Ovary (tissue), 3 donors: ENCODE measurements around the gene SLC35A4.

ENCODE experiments used
- POLR2A ChIP-seq: fragments of 450-650 bp; IDR thresholded peaks from one replicate; pipeline ENCODE4 v1.6.1; 2017; ENCODE audit warnings: antibody characterized with exemption, mild to moderate bottlenecking, moderate library complexity
- TF ChIP-seq, protein P1 (sequence below), 3 donors: fragments of 450-650 bp in 2 of 3; fragments of 200-600 bp in 1 of 3; IDR thresholded peaks; one replicate each; pipeline versions ENCODE4 v1.5.1 to v1.8.0; 2016 to 2022; ENCODE audit warnings: antibody characterized with exemption in 3 of 3, mild to moderate bottlenecking in 1 of 3
- donor health status: DM: no; HTN: no; CAD: no.

DNA sequence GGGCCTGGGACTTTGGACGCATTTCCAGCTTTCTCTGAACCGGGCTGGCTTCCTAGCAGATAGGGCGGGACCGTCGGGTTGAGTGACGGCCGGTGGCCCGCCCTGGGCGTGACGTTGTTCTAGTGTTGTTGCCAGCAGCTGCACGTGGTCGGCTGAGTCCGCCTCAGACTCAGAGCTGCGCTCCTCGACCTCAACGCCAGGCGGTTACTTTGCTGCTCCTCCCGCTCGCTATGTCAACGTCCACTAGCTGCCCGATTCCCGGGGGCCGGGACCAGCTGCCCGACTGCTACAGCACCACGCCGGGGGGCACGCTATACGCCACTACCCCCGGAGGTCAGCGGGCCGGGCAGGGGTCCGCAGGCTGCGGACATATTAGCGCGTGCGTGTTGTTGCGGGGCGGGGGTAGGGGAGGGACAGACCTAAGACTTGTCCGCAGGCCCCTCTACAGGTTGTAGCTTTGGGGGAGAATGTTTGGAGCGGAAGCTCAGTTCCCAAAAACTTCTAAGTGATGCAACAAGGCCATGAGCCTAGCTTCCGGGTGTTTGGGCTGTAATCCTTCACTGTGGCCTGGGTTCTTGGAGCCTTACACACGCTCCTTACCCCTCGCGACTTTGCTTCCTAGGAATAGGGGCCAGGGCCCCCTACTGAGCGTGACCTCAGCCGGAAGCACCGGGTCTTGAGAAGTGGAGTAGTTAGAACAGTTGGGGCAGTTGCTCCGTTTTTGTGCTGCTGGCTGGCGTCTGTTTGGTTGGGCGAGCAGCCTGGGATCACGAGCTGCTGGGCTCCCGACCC lies 16.9 kb upstream of the SLC35A4 start, which contains the start of gene EIF4EBP3:
- TF ChIP-seq POLR2A, result peak; percentile 90
- TF ChIP-seq, protein P1, sequence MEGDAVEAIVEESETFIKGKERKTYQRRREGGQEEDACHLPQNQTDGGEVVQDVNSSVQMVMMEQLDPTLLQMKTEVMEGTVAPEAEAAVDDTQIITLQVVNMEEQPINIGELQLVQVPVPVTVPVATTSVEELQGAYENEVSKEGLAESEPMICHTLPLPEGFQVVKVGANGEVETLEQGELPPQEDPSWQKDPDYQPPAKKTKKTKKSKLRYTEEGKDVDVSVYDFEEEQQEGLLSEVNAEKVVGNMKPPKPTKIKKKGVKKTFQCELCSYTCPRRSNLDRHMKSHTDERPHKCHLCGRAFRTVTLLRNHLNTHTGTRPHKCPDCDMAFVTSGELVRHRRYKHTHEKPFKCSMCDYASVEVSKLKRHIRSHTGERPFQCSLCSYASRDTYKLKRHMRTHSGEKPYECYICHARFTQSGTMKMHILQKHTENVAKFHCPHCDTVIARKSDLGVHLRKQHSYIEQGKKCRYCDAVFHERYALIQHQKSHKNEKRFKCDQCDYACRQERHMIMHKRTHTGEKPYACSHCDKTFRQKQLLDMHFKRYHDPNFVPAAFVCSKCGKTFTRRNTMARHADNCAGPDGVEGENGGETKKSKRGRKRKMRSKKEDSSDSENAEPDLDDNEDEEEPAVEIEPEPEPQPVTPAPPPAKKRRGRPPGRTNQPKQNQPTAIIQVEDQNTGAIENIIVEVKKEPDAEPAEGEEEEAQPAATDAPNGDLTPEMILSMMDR (IDR thresholded peaks at IDR 0.05), result peak; percentile 68 to 97 (median 92)
